PC-3 (cell line): ENCODE results near the gene UNC93A.

Source experiments
- CTCF ChIP-seq: fragments of 300-600 bp; sonication (generic); conservative IDR thresholded peaks from 2 replicates; pipeline ENCODE4 v1.5.1; 2017; ENCODE audit warnings: antibody characterized with exemption, low read depth, mild to moderate bottlenecking, low read length
- EZH2 ChIP-seq: fragments of 300-600 bp; sonication (generic); IDR thresholded peaks from one replicate; pipeline ENCODE4 v1.6.1; 2017; ENCODE audit warnings: antibody characterized with exemption, mild to moderate bottlenecking, low read length; ENCODE audit not compliant: unreplicated experiment
- EZH2phosphoT487 ChIP-seq: fragments of 300-600 bp; sonication (generic); IDR thresholded peaks from 2 replicates; pipeline ENCODE4 v1.6.1; 2018; ENCODE audit warnings: mild to moderate bottlenecking, antibody characterized with exemption, low read length, borderline replicate concordance

- TF ChIP-seq CTCF (no peak), EZH2 (no peak), EZH2phosphoT487 (no peak)
These were observed 11.7 kb downstream of the UNC93A start for GRCh38 chr6:167302796-167303195.
